NOMO-1 treated with dmso at 0.1 percent for 144 hours (cell line): ENCODE measurements around the gene GBX1.

ENCODE experiments used
- DNase-seq: peaks from one replicate; lab custom pipeline; 2025; ENCODE audit not compliant: unreplicated experiment; lab: John Stamatoyannopoulos, UW

GBX1 gene

DNA sequence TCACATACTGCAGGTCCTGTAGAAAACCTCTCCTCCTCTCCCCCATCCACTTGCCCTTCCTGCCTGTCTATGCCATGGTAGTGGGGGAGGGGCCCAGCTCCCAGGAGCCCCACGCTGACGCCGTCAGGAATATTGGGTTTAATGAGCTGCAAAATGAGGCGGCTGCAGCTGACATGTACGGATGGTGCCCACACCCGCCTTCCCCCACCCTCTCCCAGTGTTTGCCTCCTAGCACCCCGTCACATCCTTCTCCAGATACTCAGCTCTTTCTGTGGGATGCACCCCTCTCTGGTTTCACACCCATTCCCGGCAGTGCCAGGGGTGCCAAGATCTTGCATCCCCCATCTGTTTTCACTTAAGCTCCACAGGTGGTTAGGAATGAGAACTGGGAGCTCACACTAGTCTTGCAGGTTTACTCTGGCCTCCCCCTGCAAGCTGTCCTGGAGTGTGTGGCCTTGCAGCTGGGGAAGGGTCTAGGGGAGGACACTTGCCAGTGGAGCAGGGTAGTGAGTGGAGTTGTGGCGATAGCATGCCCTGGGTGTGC is 26.1 kb downstream of the GBX1 start:
- no peak for DNase-seq

DNA sequence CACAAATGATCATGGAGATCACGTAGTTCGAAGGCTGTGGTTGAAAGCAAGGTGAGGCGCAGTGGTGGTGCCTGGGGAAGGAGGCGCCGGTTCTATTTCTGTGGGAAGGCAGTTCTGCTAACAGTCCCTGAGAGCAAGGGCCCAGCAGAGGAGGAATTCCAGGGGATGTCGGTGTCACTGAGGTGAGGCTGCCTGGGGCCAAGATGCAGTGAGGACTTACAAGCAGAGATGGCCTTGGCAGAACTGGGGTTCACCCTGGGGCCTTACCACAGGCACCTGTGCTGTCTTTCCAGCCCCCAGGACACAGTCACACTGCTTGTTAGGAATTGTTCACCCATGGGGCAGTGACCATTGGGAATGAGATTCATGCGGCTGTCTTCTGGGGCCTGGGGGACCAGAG is 26.7 kb downstream of the GBX1 start:
- DNase-seq: no peak

DNA sequence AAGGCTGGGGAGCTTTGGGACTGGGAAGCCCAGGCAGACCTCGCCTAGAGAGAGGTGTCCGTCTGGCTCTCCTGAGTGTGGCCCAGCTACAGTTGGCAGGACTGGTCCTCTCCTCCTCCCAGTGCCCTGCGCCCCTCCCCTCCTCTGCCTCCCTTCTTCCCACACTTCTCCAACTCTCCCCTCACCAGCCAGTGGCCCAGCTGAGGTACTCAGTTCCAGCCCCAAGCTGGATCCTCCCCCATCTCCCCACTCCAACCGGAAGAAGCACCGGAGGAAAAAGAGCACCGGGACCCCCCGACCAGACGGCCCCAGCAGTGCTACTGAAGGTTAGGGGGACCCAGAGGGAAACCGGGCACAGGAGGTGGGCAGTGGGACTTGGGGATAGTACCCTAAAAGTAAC is 27.7 kb downstream of the GBX1 start:
- DNase-seq: no peak

DNA sequence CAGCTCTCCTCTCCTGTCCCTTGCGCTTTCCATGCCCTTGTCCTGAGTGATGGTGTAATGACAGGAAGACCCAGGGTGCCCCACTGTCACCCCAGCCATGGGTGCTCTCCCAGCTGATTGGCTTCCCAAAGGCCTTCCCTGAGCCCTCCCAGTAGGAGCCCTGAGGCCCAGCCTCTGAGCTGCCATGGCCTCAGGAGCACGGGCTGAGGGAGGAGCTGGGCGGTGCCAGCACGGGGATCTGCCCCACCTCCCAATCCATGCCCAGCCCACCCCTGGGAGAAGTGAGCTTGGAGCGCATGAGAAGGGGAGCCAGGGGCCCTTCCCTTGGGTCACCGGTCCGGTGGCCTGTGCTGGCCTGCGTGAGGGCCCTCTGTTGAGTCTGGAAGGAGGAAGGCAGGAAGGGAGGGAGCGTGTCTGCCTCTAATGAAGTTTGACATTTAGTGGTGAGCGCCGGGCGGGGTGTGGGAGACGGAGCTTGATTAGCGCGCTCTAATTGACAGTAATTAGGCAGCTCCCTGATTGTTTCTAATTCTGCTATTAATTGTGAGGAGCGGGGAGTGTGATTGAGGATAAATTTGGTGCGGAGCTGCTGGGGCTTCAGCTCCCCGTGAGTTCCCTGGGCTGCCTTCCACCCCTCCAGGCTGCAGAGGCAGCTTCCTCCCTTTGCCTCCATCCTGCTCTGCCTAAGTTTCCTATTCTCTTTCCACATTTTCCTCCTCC is 28.3 kb downstream of the GBX1 start:
- no peak for DNase-seq

DNA sequence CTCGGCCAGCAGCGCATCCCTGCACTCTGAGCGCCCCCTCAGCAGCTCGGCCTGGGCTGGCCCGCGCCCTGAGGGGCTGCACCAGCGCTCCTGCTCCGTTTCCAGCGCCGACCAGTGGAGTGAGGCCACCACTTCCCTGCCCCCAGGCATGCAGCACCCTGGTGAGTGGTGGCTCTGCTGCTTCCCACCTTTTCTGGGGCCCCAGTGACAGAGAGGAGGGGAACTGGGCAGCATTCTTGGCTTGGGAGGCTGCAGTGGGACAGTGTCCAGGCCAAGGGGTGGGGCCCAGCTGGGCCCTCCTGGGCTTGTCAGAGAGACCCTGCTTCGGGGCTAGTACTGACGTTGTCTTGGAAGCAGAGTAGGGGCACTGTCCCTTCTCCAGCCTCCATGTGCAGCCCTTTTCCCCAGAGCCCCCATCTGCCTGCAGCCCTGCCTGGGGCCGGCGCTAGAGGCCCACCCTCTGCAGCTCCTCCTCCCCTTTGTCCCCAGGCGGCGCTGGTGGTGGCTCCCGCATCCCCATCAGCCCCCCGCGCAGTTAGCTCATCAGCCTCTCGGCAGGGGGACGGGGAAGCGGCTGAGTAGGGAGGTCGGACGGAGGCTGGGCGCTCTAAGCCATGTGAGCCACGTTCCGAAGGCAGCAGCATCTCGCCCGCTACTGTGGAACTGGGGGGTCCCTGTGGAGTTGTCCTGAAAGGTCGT is 29.2 kb downstream of the GBX1 start:
- DNase-seq: no peak

DNA sequence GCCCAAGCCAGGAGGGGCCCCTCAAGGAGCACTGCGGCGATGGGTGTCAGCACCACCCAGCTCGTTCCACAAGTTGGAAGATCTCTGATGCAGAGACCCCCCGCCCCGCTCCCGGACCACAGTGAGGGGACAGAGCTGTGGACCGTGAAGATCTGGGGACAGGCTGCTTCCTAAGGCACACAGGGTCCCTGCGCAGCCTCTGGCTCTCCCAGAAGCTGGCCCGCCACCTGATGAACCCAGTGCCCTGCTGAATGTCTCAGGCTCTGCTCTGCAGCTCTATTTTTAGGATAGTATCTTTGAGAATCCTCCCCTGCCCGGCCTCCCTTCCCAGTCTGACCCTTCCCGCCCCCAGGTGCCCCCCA is 29.7 kb downstream of the GBX1 start:
- DNase-seq: no peak

DNA sequence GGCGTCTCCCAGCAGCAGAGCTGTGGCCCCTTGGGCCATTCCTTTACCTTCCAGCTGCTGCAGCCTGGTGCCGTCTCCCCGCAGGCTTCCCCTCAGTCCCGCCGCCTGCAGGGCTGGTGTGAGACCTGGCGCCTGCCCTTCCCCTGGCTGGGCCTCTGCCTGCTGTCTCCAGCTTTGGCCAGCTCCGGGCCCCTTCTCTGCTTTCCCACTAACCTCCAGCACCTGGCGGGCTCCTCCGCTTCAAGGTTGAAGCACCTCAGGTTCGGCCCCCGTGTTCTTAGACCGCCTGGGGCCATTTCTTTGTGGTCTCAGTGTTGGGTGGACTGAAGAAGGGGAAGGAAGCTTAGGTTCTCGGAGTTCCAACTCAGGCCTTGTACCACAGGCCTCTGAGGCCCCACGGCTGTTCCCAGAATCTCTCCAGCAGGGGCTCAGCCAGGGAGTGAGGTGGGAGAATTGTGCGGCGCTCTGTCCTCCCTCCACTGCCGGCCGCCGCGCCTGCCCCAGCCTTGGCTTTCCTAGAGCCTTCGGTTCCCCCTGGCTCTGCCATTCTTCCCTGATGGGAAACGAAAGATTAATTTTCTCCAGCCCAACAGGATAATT is 30.3 kb downstream of the GBX1 start:
- DNase-seq: no peak

DNA sequence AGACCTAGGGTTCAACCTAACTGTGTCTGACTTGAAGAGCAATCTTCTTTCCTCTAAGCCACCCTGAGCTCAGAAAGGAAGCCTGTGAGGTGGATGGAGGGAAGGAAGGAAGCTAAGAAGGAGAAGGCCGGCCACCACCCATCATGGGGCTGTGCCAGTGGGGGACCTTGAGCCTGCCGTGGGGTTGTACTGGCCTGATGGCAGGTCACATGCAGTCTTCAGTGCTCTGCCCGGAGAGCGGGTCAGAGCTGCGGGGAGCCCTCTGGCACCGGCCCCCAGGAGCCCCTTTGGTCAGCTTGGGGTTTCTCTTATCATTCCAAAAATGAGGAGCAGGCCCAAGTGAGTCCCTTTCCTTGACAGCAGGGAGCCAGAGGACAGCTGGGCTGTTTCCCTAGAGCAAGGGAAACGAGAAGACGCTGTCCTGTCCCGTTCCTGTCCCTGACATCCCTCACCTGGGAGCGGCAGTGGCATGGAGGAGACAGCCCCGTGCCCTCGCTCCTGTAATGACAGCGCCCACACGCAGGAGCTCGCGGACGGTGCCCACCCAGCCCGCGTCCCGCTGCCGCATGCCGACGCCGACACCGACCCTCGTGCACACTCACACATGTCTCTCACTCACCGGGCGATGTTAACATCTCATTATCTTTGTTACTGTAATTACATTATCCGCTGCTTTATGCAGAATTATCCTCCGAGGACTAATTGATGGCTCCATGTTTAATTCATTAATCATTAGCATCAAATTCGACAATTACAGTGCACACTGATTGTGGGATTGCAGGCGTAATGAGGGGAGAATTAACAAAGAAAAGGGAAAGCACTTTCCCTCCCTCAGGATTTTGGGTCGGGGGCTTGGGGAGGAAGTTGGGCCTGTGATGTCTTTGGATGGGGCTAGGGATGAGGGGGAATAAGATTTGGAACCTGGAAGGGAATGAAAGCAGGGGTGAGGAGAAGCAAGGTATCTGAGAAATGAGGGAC is 31.3 kb downstream of the GBX1 start:
- no peak for DNase-seq

DNA sequence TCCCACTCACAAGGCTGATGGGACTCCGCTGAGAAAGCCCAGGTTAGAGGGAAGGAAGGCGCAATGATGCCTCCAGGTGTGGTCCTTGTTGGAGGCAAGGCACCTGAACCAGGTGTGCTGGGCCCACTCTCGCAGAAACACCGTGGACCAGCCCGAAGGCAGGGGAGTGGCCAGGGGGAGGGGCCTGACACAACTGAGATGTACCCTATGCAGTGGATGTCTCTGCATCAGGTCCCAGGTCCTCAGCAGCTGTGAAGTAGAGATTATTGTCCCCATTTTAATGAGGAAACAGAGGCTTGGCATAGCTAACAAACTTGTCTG is 32.0 kb downstream of the GBX1 start:
- DNase-seq: no peak

DNA sequence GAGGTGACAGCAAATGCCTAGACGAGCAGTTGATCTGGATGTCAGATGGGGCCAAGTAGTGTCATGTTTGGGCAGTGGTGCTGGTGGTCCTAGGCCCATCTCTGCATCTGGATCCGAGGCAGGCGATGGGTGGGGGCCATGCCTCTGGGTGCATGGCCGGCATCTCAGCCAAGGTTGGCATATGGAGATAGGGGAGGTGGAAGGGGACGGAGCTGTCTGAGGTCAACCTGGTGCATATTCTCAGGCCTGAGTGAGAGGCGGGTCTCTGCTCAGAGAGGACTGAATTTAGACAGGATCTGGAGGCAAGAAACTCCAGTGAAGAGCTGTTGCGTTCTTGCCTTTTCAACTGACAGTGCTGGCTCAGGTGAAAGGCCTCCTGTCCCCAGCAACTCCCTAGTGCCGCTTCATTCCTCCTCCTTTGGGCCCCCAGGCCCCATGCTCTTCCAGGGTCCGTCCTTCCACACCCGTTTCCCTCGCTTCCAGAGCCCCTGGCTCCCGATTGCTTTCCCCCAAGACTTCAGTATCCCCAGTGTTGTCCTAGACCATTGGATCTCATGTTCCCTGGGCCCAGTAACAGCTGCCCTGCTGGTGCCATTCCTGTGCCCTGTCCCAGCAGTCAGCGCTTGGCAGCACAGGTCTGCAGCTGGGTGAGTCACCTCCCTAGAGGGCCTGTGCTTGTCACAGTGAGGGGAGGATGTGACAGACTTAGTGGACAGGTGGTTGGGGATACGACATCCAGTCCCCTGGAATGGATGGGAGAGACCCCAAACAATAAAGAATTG is 32.6 kb downstream of the GBX1 start:
- no peak for DNase-seq

DNA sequence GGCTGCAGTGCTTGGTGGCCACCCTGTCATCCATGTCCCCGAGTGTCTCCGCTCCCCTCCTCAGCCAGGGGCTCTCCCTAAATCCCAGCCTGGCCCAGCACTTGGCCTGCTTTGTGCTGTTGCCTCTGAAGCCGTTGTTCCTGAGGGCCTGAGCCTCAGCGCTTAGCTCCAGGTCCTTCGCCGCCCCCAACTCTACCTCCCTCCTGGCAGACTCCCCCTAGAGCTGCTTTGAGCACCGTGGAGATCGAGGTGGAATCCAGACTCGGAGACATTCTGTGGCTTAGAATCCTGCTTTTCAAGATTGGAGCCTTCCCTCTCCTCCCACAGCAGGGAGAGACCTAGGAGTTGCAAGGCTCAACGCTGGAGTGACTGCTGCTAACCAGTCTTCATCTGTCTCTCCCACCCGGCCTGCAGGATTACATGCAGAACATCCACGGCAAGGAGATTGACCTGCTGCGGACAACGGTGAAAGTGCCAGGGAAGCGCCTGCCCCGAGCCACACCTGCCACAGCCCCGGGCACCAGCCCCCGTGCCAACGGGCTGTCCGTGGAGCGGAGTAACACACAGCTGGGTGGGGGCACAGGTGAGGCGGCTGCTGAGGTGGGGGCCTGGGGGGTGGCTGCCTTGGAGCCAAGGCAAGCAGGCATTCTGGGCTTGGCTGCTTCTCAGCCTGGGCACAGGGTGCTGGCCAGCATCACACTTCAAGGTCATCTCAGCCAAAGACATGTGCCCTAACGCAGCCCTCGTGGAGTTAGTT is 33.3 kb downstream of the GBX1 start:
- no peak for DNase-seq

DNA sequence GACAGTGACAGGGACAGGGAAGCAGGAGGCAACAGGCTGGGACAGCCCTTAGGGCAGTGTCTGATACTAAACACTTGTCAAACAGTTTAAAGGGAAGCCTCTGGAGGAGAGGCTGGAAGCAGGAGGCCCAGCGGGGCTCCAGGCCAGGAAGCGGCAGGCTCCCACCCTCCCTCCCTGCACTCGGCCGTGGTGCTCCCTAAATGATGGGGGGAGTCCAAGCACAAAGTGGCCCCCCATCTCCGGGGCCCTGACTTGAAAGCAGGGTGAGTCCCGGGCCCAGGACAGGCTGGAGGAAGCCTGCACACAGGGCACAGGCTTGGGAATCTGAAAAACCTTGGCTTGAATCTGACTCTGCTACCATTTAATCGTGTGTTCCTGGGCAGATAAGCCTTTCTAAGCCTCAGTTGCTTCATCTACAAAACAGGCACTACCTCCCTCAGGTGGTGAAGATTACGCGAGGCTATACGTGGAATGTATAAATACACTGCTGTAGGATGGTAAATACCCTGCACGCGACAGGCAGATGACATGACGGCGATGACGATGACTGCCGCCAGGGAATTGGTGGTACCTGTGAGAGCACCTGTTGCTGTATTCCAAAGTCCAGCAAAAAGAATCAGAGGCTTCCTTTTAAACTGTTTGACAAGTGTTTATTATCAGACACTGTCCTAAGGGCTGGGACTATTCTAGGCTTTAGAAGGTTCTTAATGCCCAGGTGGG is 34.1 kb downstream of the GBX1 start:
- DNase-seq: no peak

DNA sequence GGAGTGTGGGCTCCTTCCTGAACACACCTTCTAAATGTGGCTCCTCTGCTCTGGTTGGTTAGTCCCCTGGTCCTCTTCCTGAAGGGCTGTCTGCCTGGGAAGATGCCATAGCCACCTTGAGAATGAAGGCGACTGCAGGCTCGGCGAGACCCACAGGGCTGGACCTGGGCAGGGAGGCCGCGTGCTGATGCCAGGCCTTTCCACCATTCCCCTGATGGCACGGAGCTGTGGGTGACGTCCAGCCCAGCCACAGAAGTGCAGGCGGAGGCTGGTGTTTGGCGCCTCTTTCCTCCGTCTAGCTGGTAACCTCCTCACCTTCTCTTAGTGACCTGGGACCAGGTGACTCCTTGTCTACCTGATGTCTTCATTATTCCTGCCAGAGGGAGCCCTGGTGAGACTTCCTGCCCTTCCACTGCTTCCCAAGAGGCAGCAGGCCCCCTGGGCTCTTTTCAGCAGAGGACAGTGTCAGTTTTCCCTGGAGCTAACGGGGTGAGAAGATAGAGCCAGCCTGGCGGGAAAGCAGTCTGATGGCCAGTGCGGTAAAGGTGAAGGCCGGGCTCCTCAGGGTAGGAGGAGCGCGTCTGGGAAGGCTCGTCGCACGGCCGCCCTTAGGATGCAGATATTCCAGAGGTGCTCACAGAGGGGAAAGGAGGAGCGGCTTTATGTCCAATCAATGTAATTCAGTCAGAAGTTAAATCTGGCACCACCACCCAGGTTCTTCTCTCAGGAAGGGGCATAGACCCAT is 34.9 kb downstream of the GBX1 start:
- DNase-seq: no peak

DNA sequence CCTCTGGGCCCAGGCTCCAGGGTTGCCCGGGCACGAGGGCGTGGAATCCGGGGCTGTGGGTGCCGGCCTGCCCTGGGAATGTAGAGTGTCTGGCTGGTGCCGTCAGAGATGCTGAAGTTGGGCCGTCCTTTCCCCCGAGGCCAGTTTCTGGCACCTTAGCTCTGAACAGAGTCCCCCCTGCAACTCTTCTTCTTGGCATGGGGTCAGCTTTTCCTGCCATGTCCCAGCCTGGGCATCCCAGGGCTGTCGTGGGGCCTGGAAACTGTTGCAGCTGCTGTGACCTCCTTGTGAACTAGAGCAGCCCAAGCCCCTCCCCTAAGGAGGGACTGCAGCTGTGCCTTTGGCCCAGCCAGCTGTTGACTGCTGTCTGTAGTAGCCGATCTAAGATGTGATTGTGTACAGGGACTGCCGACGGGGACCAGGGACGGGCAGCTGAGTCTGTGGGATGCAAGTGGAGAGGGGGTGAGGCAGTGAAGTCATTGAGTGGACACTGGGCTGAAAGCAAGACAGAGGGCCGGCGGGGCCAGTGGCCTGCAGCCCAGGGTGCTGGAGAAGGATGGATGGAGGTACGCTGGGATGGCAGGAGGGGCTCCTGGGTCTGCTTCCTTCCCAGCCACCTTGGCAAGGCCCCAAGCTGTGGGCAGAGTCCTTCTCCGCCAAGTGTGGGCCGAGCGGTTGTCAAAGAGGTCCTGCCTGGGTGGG is 35.8 kb downstream of the GBX1 start:
- no peak for DNase-seq

DNA sequence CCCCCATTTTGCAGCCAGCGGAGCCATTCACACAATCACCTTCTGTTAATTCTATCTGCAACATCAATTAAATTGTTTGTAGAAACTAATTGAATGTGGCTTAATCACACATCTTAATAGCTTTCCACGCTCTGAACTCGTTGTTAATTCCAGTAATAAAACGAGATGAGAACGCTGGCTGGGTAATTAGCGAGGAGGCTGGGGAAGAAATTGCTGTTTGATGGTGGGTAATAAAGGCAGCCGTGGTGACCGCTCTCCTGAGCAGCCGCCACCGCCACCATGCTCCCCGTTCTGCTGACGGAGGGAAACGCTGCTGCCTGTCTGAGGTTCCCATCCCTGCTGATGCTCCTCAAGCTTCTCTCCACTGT is 36.3 kb downstream of the GBX1 start:
- no peak for DNase-seq

DNA sequence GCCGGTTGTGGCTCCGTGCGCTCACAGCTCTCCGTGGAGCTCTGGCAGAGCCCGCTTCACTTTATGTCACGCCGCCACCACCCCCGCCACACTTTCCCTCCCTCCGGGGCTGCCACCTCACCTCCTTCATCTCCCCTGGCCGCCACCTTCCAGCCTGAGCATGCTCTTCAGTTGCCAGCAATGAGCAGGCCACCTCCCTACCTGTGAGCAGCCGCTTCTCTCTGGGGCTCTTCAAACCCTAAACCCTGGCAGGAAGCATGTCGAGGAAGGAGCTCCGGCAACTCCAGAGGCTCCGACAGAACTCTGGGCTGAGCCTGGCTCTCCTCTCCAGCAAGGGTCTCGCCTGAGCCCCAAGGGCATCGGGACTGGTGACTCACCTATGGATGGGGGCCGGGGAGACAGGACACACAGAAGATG is 36.7 kb downstream of the GBX1 start:
- DNase-seq: no peak

DNA sequence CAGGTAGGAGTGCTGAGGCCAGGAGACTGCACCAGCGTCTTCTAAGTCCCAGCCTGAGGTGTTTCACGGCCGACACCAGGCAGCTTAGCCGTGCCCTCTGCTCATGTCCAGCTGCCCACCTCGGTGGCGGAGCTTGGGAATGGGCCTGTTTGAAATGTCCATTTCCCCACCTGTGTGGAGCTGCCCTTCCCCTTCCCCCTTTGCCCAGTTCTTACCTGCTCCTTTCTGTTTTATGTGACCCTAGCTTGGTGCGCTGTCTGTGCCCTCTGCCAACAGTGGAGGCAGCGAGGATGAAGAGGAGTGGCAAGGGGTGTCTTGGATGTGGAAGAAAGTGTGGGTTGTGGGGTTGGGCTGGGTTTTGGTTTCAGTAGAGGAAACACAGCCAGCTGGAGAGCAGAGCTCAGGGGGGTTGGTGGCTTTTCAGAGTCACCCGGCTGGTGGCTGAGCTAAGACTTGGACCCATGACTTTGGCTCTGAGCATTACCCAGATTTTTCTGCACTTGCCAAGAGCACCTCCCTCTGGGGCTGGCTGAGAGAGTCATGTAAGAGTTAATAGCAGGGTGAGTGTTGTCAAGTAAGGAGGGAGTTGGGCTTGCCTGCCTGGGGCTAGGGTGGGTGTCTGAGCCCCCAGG is 37.4 kb downstream of the GBX1 start:
- DNase-seq: no peak
